MCF 10A (cell line): Measurements from ENCODE around the gene CCPG1. TPM values are rescaled to one million over a fixed set of nuclear protein-coding genes. Genes with fewer than 3 reads are reported as not detected.

Source experiments
- BruUV-seq: library from RNA; stranded (reverse); fragments of 400-500 nt; replicated peaks from 2 replicates; lab custom pipeline; 2021; lab: Mats Ljungman, UMichigan
- CTCF ChIA-PET: fragments of 300-600 bp; sonication (Branson Sonifier 250); formaldehyde crosslinking; extraction: SDS; loops from one replicate; lab custom pipeline; 2021; ENCODE audit warnings: antibody characterized with exemption, inconsistent platforms; lab: Yijun Ruan, JAX
- POLR2A ChIA-PET: fragments of 300-600, 350-650 bp; sonication (Branson Sonifier 250); formaldehyde crosslinking; extraction: SDS; loops from one replicate; lab custom pipeline; 2020; ENCODE audit warnings: antibody characterized with exemption, inconsistent platforms; lab: Yijun Ruan, JAX
- DNase-seq: peaks from one replicate; pipeline ENCODE4 v3.0.0-alpha.2; 2018; ENCODE audit not compliant: unreplicated experiment
- H3K27ac Mint-ChIP-seq: one replicate; pipeline ENCODE4 v1.8.0; 2022; ENCODE audit warnings: mild to moderate bottlenecking, low read depth, mixed read lengths; ENCODE audit not compliant: unreplicated experiment
- H3K27me3 Mint-ChIP-seq: one replicate; pipeline ENCODE4 v1.8.0; 2022; ENCODE audit warnings: mixed read lengths; ENCODE audit not compliant: insufficient read depth, unreplicated experiment
- H3K36me3 Mint-ChIP-seq: one replicate; pipeline ENCODE4 v1.8.0; 2022; ENCODE audit warnings: mild to moderate bottlenecking, moderate library complexity, mixed read lengths; ENCODE audit not compliant: insufficient read depth, unreplicated experiment
- H3K4me1 Mint-ChIP-seq: one replicate; pipeline ENCODE4 v1.8.0; 2022; ENCODE audit warnings: mixed read lengths; ENCODE audit not compliant: insufficient read depth, unreplicated experiment
- H3K4me3 Mint-ChIP-seq: one replicate; pipeline ENCODE4 v1.8.0; 2022; ENCODE audit warnings: mild to moderate bottlenecking, moderate library complexity, mixed read lengths; ENCODE audit not compliant: unreplicated experiment
- H3K9me3 Mint-ChIP-seq: one replicate; pipeline ENCODE4 v1.8.0; 2022; ENCODE audit warnings: mixed read lengths; ENCODE audit not compliant: unreplicated experiment
- CTCF ChIP-seq: fragments of 200-600 bp; IDR thresholded peaks from one replicate; pipeline ENCODE4 v1.8.0; 2022; ENCODE audit warnings: antibody characterized with exemption, mild to moderate bottlenecking; ENCODE audit not compliant: unreplicated experiment
- intact Hi-C: fragments of 100-400 bp; cut with micrococcal nuclease; formaldehyde crosslinking; loops from 2 replicates; pipeline ENCODE4 v1.14.1; 2022
- total RNA-seq: library from RNA; stranded (reverse); gene quantifications from 2 replicates; pipeline ENCODE4 v1.2.3, GENCODE V29; 2022

The CCPG1 gene
- total RNA-seq, 1 experiment from 2014 or later = 30.4 TPM

GRCh38 chr15:55383687-55384086, 24.5 kb downstream of the CCPG1 start:
- H3K27ac Mint-ChIP-seq = no peak overlapping the region

GRCh38 chr15:55381595-55381994, 26.6 kb downstream of the CCPG1 start:
- TF ChIP-seq CTCF = no peak
- Mint-ChIP-seq H3K9me3 (no peaks in the 10 kb centered on the region), H3K4me1 (peaks cover 2% of the 10 kb centered on the region), H3K27me3 (no peaks in the 10 kb centered on the region), H3K4me3 (no peak overlapping the region), H3K27ac (no peak overlapping the region), H3K36me3 (peaks cover 42% of the 10 kb centered on the region)
- ChIA-PET POLR2A (no interaction called here), CTCF (interaction anchor here (0.7 to 2.4 kb wide), 3 partner anchors 26 to 225 kb away, joined by 3 to 6 read pairs (median 4); partner anchors contain the start of genes CCPG1 and PIERCE2)
- no TSS peak for BruUV-seq
- intact Hi-C loops = no loop called here
- DNase-seq = no peak

More at GRCh38 chr15:55383687-55384086, 24.5 kb downstream of the CCPG1 start:
- Mint-ChIP-seq H3K36me3 (peaks cover 41% of the 10 kb centered on the region), H3K9me3 (no peaks in the 10 kb centered on the region), H3K4me3 (no peak overlapping the region), H3K27me3 (no peaks in the 10 kb centered on the region), H3K4me1 (peaks cover 8% of the 10 kb centered on the region)
- DNase-seq = no peak
- TF ChIP-seq CTCF = no peak
- intact Hi-C loops = no loop called here
- ChIA-PET CTCF (interaction anchor here (0.9 to 1.0 kb wide), 2 partner anchors 21 to 25 kb away, joined by 3 to 5 read pairs; partner anchors contain the start of genes CCPG1 and PIERCE2), POLR2A (no interaction called here)
- BruUV-seq = no TSS peak

GRCh38 chr15:55379095-55379494, 29.1 kb downstream of the CCPG1 start:
- no peaks in the 10 kb centered on the region for H3K9me3 Mint-ChIP-seq

More at GRCh38 chr15:55379095-55379494, 29.1 kb downstream of the CCPG1 start:
- Mint-ChIP-seq H3K4me1 (no peaks in the 10 kb centered on the region), H3K36me3 (peaks cover 44% of the 10 kb centered on the region), H3K27ac (no peak overlapping the region), H3K27me3 (no peaks in the 10 kb centered on the region), H3K4me3 (no peak overlapping the region)
- no TSS peak for BruUV-seq
- TF ChIP-seq CTCF = no peak
- CTCF ChIA-PET = no interaction called here
- intact Hi-C loops = no loop called here
- no peak for DNase-seq
- POLR2A ChIA-PET = interaction anchor here (0.8 kb wide), 1 partner anchor 22 kb away, joined by 3 read pairs; no protein-coding TSS in a partner anchor
